ENCODE measurements around the gene ZNF697. TPM values are rescaled to one million over a fixed set of nuclear protein-coding genes. Genes with fewer than 3 reads are reported as not detected.
"Not testable (repeated sequence)": the region's sequence is repeated elsewhere in the genome, so short reads cannot be mapped to it uniquely, and the experiment has no call there.

The ZNF697 gene
- total RNA-seq, 1 donor from 2014 or later: 0.07 TPM

- TF ChIP-seq CTCF (IDR thresholded peaks at IDR 0.05): no peak
- POLR2A ChIA-PET: no interaction called here
- H3K4me1 Mint-ChIP-seq: peaks cover 2% of the 10 kb centered on the region
- H3K36me3 Mint-ChIP-seq (ENCODE audit: low read depth): no peaks in the 10 kb centered on the region
- H3K4me3 Mint-ChIP-seq: no peak overlapping the region
- peaks cover 16% of the 10 kb centered on the region for H3K27me3 Mint-ChIP-seq
- no peak for DNase-seq
- ATAC-seq (ENCODE audit: low read depth): no peak
- no peak overlapping the region for H3K27ac Mint-ChIP-seq
- CTCF ChIA-PET: no interaction called here
- intact Hi-C loops (cut with micrococcal nuclease): no loop called here
- no peaks in the 10 kb centered on the region for H3K9me3 Mint-ChIP-seq
These were observed 41.7 kb downstream of the ZNF697 start for GRCh38 chr1:119606394-119606793.

- no peak for TF ChIP-seq CTCF (IDR thresholded peaks at IDR 0.05)
- intact Hi-C loops (cut with micrococcal nuclease): no loop called here
These were observed 42.4 kb downstream of the ZNF697 start for GRCh38 chr1:119605686-119606085.

GRCh38 chr1:119605080-119605479 lies 43.0 kb downstream of the ZNF697 start:
- H3K27ac Mint-ChIP-seq; CTCF ChIA-PET; POLR2A ChIA-PET; H3K36me3 Mint-ChIP-seq (ENCODE audit: low read depth); H3K9me3 Mint-ChIP-seq; ATAC-seq (ENCODE audit: low read depth); H3K4me3 Mint-ChIP-seq; H3K4me1 Mint-ChIP-seq; intact Hi-C loops (cut with micrococcal nuclease); DNase-seq: not testable (repeated sequence)
- H3K27me3 Mint-ChIP-seq: peaks cover 13% of the 10 kb centered on the region

More at GRCh38 chr1:119605686-119606085, 42.4 kb downstream of the ZNF697 start:
- Mint-ChIP-seq H3K27ac (no peak overlapping the region), H3K27me3 (peaks cover 13% of the 10 kb centered on the region), H3K4me3 (no peak overlapping the region), H3K9me3 (no peaks in the 10 kb centered on the region), H3K4me1 (peaks cover under 1% of the 10 kb centered on the region), H3K36me3 (ENCODE audit: low read depth) (no peaks in the 10 kb centered on the region)
- ATAC-seq (ENCODE audit: low read depth) (no peak), DNase-seq (no peak)
- CTCF ChIA-PET: no interaction called here
- POLR2A ChIA-PET: no interaction called here

- Mint-ChIP-seq H3K4me3 (no peak overlapping the region), H3K9me3 (no peaks in the 10 kb centered on the region), H3K27ac (no peak overlapping the region), H3K4me1 (no peaks in the 10 kb centered on the region), H3K27me3 (peaks cover 13% of the 10 kb centered on the region), H3K36me3 (ENCODE audit: low read depth) (no peaks in the 10 kb centered on the region)
- ChIA-PET CTCF (no interaction called here), POLR2A (no interaction called here)
- no peak for TF ChIP-seq CTCF (IDR thresholded peaks at IDR 0.05)
- no peak for DNase-seq
- intact Hi-C loops (cut with micrococcal nuclease): no loop called here
- no peak for ATAC-seq (ENCODE audit: low read depth)
These were observed 44.4 kb downstream of the ZNF697 start for GRCh38 chr1:119603695-119604094.

GRCh38 chr1:119603241-119603640 lies 44.8 kb downstream of the ZNF697 start:
- intact Hi-C loops (cut with micrococcal nuclease); POLR2A ChIA-PET; CTCF ChIA-PET: not testable (repeated sequence)

GRCh38 chr1:119602789-119603188 lies 45.3 kb downstream of the ZNF697 start:
- H3K36me3 Mint-ChIP-seq (ENCODE audit: low read depth); ATAC-seq (ENCODE audit: low read depth); CTCF ChIA-PET; H3K9me3 Mint-ChIP-seq; H3K4me3 Mint-ChIP-seq; DNase-seq; H3K4me1 Mint-ChIP-seq; POLR2A ChIA-PET; intact Hi-C loops (cut with micrococcal nuclease); H3K27ac Mint-ChIP-seq: not testable (repeated sequence)
- H3K27me3 Mint-ChIP-seq: peaks cover 13% of the 10 kb centered on the region

More at GRCh38 chr1:119603241-119603640, 44.8 kb downstream of the ZNF697 start:
- H3K4me3 Mint-ChIP-seq; H3K9me3 Mint-ChIP-seq; ATAC-seq (ENCODE audit: low read depth); DNase-seq; H3K4me1 Mint-ChIP-seq; H3K36me3 Mint-ChIP-seq (ENCODE audit: low read depth); H3K27ac Mint-ChIP-seq: not testable (repeated sequence)
- H3K27me3 Mint-ChIP-seq: peaks cover 13% of the 10 kb centered on the region

- TF ChIP-seq CTCF (IDR thresholded peaks at IDR 0.05): no peak
- ATAC-seq (ENCODE audit: low read depth) (no peak), DNase-seq (no peak)
- H3K4me3 Mint-ChIP-seq: no peak overlapping the region
- H3K4me1 Mint-ChIP-seq: no peaks in the 10 kb centered on the region
- ChIA-PET POLR2A (no interaction called here), CTCF (no interaction called here)
- H3K27me3 Mint-ChIP-seq: peaks cover 13% of the 10 kb centered on the region
- H3K27ac Mint-ChIP-seq: no peak overlapping the region
- intact Hi-C loops (cut with micrococcal nuclease): no loop called here
- H3K9me3 Mint-ChIP-seq: no peaks in the 10 kb centered on the region
- no peaks in the 10 kb centered on the region for H3K36me3 Mint-ChIP-seq (ENCODE audit: low read depth)
These were observed 45.9 kb downstream of the ZNF697 start for GRCh38 chr1:119602169-119602568.
